Hepatocyte (in vitro differentiated cells): ENCODE data around the gene LRMDA. TPM values are rescaled to one million over a fixed set of nuclear protein-coding genes. Genes with fewer than 3 reads are reported as not detected.
A peak's percentile ranks its signal among the peaks of the same experiment; 100 is the strongest.

Experiments used
- DNase-seq: peaks from one replicate; pipeline ENCODE4 v3.0.0-alpha.2; 2016; ENCODE audit warnings: low spot score
- H2AFZ ChIP-seq: fragments of 200-600 bp; sonication (generic); 2 replicates; pipeline ENCODE4 v1.6.0; 2016; ENCODE audit warnings: antibody characterized with exemption, mild to moderate bottlenecking
- H3K27ac ChIP-seq: fragments of 200-600 bp; sonication (generic); 2 replicates; pipeline ENCODE4 v1.5.1; 2016; ENCODE audit warnings: mild to moderate bottlenecking
- H3K27me3 ChIP-seq: fragments of 200-600 bp; sonication (generic); 2 replicates; pipeline ENCODE4 v1.6.1; 2016
- H3K36me3 ChIP-seq: fragments of 200-600 bp; sonication (generic); replicated peaks from 2 replicates; pipeline ENCODE4 v1.5.1; 2016; ENCODE audit warnings: low read depth; ENCODE audit not compliant: insufficient read depth
- H3K4me1 ChIP-seq: fragments of 200-600 bp; sonication (generic); 2 replicates; pipeline ENCODE4 v1.5.1; 2016; ENCODE audit warnings: mild to moderate bottlenecking, moderate library complexity; ENCODE audit not compliant: insufficient read depth
- H3K4me2 ChIP-seq: fragments of 200-600 bp; sonication (generic); 2 replicates; pipeline ENCODE4 v1.6.0; 2016
- H3K4me3 ChIP-seq: fragments of 200-600 bp; sonication (generic); 2 replicates; pipeline ENCODE4 v1.5.1; 2016; ENCODE audit warnings: mild to moderate bottlenecking
- H3K79me2 ChIP-seq: fragments of 200-600 bp; sonication (generic); 2 replicates; pipeline ENCODE4 v1.6.0; 2017; ENCODE audit warnings: mild to moderate bottlenecking
- H3K9me2 ChIP-seq: fragments of 200-600 bp; sonication (generic); replicated peaks from 2 replicates; pipeline ENCODE4 v1.6.0; 2017; ENCODE audit warnings: mild to moderate bottlenecking; ENCODE audit not compliant: insufficient read depth
- H3K9me3 ChIP-seq: fragments of 200-600 bp; sonication (generic); 2 replicates; pipeline ENCODE4 v1.5.1; 2016; ENCODE audit warnings: low read depth, mild to moderate bottlenecking
- H4K20me1 ChIP-seq: fragments of 200-600 bp; sonication (generic); 2 replicates; pipeline ENCODE4 v1.6.0; 2016; ENCODE audit warnings: mild to moderate bottlenecking; ENCODE audit not compliant: insufficient read depth, poor library complexity, severe bottlenecking
- EZH2 ChIP-seq: fragments of 200-600 bp; sonication (generic); IDR thresholded peaks from 2 replicates; pipeline ENCODE4 v1.6.1; 2016; ENCODE audit warnings: antibody characterized with exemption, mild to moderate bottlenecking, borderline replicate concordance
- EZH2phosphoT487 ChIP-seq: fragments of 200-600 bp; sonication (generic); IDR thresholded peaks from one replicate; pipeline ENCODE4 v1.6.1; 2018; ENCODE audit warnings: antibody characterized with exemption, mild to moderate bottlenecking, low read depth, moderate library complexity; ENCODE audit not compliant: unreplicated experiment, severe bottlenecking
- WGBS: methylation state at CpG from one replicate; pipeline ENCODE4 v1.1.6; 2016; ENCODE audit warnings: low lambda C conversion rate; ENCODE audit errors: missing lambda C conversion rate; 5-methylcytosine and 5-hydroxymethylcytosine counted together
- polyA plus RNA-seq: library from polyadenylated mRNA; unstranded; fragments of >200 nt; fragmentation: Nextera tagmentation; extraction: Ambion mirVana; gene quantifications from 2 replicates; pipeline ENCODE4 v1.2.1, GENCODE V29; 2016
- total RNA-seq: library from RNA; depleted of rRNA; stranded (reverse); fragments of >200 nt; gene quantifications from 2 replicates; pipeline ENCODE4 v1.2.3, GENCODE V29; 2014
- TF ChIP-seq, protein P1 (sequence below): fragments of 200-600 bp; sonication (generic); IDR thresholded peaks from 2 replicates; pipeline ENCODE4 v1.5.1; 2016; ENCODE audit warnings: antibody characterized with exemption, mild to moderate bottlenecking; ENCODE audit not compliant: poor library complexity

The LRMDA gene
- total and polyA plus RNA-seq, 2 experiments from 2014 or later = 5.6 to 15.7 TPM

DNA sequence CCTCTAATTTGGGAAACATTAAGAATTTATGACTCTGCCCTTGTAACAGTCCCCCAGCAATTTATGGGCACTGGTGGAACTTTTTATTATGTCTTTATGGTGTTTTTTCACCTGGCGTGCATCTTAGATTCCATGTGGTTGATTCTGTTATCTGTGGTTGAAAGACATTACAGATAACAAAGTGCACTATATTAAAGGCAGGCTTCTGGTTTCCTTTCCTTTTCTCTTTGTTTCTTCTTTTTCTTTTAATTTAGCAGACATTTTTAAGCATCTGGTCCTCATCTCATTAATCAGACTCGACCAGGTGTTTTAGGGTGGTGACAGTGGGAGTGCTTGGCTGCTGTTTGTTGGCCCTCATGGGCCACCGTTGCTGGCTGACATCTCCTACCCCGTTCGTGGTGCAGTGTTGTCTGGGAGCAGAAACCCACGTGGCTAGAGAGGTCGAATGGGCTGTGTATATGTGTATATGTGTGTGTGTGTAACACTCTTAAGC, 77.4 kb downstream of the LRMDA start:
- peaks cover 33% of the 10 kb centered on the region for H3K4me1 ChIP-seq
- H3K27ac ChIP-seq = peak overlapping the region; percentile 37
- no peak overlapping the region for H2AFZ ChIP-seq
- no peaks in the 10 kb centered on the region for H3K9me2 ChIP-seq
- H4K20me1 ChIP-seq = no peaks in the 10 kb centered on the region
- H3K79me2 ChIP-seq = no peaks in the 10 kb centered on the region
- no peaks in the 10 kb centered on the region for H3K36me3 ChIP-seq
- 22% methylated on average over 7 of the region's 7 CpGs for WGBS
- H3K27me3 ChIP-seq = no peaks in the 10 kb centered on the region
- no peaks in the 10 kb centered on the region for H3K9me3 ChIP-seq
- no peak overlapping the region for H3K4me3 ChIP-seq
- peak; percentile 26 for DNase-seq
- peak overlapping the region; percentile 31 for H3K4me2 ChIP-seq
- TF ChIP-seq, protein P1, sequence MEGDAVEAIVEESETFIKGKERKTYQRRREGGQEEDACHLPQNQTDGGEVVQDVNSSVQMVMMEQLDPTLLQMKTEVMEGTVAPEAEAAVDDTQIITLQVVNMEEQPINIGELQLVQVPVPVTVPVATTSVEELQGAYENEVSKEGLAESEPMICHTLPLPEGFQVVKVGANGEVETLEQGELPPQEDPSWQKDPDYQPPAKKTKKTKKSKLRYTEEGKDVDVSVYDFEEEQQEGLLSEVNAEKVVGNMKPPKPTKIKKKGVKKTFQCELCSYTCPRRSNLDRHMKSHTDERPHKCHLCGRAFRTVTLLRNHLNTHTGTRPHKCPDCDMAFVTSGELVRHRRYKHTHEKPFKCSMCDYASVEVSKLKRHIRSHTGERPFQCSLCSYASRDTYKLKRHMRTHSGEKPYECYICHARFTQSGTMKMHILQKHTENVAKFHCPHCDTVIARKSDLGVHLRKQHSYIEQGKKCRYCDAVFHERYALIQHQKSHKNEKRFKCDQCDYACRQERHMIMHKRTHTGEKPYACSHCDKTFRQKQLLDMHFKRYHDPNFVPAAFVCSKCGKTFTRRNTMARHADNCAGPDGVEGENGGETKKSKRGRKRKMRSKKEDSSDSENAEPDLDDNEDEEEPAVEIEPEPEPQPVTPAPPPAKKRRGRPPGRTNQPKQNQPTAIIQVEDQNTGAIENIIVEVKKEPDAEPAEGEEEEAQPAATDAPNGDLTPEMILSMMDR = no peak
- TF ChIP-seq EZH2 = no peak

GRCh38 chr10:75509706-75510105, 78.3 kb downstream of the LRMDA start:
- Histone ChIP-seq H2AFZ (no peak overlapping the region), H3K4me1 (peaks cover 33% of the 10 kb centered on the region), H3K9me3 (no peaks in the 10 kb centered on the region), H3K27me3 (no peaks in the 10 kb centered on the region), H4K20me1 (no peaks in the 10 kb centered on the region), H3K4me2 (no peak overlapping the region), H3K9me2 (no peaks in the 10 kb centered on the region), H3K4me3 (no peak overlapping the region), H3K79me2 (no peaks in the 10 kb centered on the region), H3K36me3 (no peaks in the 10 kb centered on the region), H3K27ac (peak overlapping the region; percentile 37)
- 72% methylated on average over 2 of the region's 2 CpGs for WGBS
- no peak for DNase-seq
- TF ChIP-seq, protein P1 = no peak
- TF ChIP-seq EZH2phosphoT487 = no peak
- no peak for TF ChIP-seq EZH2

- Histone ChIP-seq H3K79me2 (no peaks in the 10 kb centered on the region), H3K9me2 (no peaks in the 10 kb centered on the region), H2AFZ (no peak overlapping the region), H3K27ac (no peak overlapping the region), H3K4me1 (peaks cover 33% of the 10 kb centered on the region), H3K4me3 (no peak overlapping the region), H3K9me3 (no peaks in the 10 kb centered on the region), H4K20me1 (no peaks in the 10 kb centered on the region), H3K36me3 (no peaks in the 10 kb centered on the region), H3K27me3 (no peaks in the 10 kb centered on the region), H3K4me2 (no peak overlapping the region)
- 97% methylated on average over 8 of the region's 8 CpGs for WGBS
- DNase-seq = no peak
- TF ChIP-seq, protein P1 = no peak
- no peak for TF ChIP-seq EZH2phosphoT487
- TF ChIP-seq EZH2 = no peak
Observed at GRCh38 chr10:75511011-75511410, 79.6 kb downstream of the LRMDA start.

DNA sequence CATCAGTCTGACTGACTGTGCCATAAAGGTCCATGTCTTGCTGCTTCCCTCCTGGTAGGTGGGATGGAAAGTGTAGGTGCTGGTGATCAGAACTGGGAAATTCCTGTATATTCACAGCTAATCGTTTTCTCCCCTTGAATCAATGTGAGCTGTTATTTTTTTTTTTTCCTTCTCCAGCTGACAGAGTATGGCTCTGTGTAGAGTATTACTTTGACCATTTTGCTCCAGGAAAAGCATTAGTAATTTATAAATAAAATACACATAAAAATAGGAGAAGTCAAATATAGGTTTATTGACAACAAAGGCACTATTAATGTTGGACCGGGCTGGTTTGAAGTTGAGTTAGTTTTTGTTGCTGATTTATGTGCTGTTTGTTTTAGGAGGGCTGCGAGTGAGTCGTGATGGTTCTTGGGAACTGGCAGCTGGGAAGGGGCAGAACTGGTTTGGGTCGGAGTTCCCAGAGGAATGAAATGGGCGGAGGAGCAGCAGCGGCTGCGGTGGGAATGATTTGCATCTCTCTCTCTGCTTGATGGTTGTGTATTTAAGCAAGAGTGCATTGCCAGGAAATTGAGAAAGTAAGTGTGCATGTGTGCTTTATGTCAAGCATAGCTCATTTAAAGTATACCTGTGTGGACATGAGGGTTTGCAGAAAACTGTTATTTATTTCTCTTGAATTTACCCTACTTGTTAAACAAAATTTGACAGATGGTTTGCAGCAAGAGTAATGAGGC, 80.9 kb downstream of the LRMDA start:
- H3K4me1 ChIP-seq = peaks cover 30% of the 10 kb centered on the region
- TF ChIP-seq EZH2 (no peak), EZH2phosphoT487 (no peak)
- TF ChIP-seq, protein P1 = no peak
- 17% methylated on average over 8 of the region's 8 CpGs for WGBS
- H3K4me2 ChIP-seq = peak overlapping the region; percentile 19
- no peak overlapping the region for H3K4me3 ChIP-seq
- no peaks in the 10 kb centered on the region for H4K20me1 ChIP-seq
- H3K36me3 ChIP-seq = no peaks in the 10 kb centered on the region
- H3K27me3 ChIP-seq = no peaks in the 10 kb centered on the region
- peak; percentile 60 for DNase-seq
- H3K9me3 ChIP-seq = no peaks in the 10 kb centered on the region
- H3K79me2 ChIP-seq = no peaks in the 10 kb centered on the region
- H2AFZ ChIP-seq = no peak overlapping the region
- peak overlapping the region; percentile 1 for H3K27ac ChIP-seq
- no peaks in the 10 kb centered on the region for H3K9me2 ChIP-seq
